PC-9 (cell line): ENCODE data around the gene TBC1D16. TPM values are rescaled to one million over a fixed set of nuclear protein-coding genes. Genes with fewer than 3 reads are reported as not detected.

Experiments used
- BruUV-seq: library from RNA; stranded (reverse); fragments of 400-500 nt; replicated peaks from 2 replicates; lab custom pipeline; 2021; lab: Mats Ljungman, UMichigan
- CTCF ChIA-PET: fragments of 300-600 bp; sonication (Branson Sonifier 250); formaldehyde crosslinking; loops from one replicate; lab custom pipeline; 2022; ENCODE audit warnings: antibody characterized with exemption; lab: Charles Lee
- POLR2A ChIA-PET: fragments of 300-600 bp; sonication (Branson Sonifier 250); formaldehyde crosslinking; loops from one replicate; lab custom pipeline; 2022; ENCODE audit warnings: antibody characterized with exemption; ENCODE audit not compliant: unreplicated experiment; lab: Charles Lee
- DNase-seq, 2 experiments: peaks; one replicate each; pipeline versions ENCODE4 v3.0.0 to v3.0.0-alpha.2; 2015 to 2022; ENCODE audit warnings: mixed read lengths in 1 of 2
- H2AFZ ChIP-seq: fragments of 200-600 bp; sonication (generic); 2 replicates; pipeline ENCODE4 v1.8.1; 2017; ENCODE audit warnings: antibody characterized with exemption
- H3F3A ChIP-seq: fragments of 200-600 bp; sonication (generic); 2 replicates; pipeline ENCODE4 v1.8.1; 2017; ENCODE audit warnings: antibody characterized with exemption, mild to moderate bottlenecking, low read depth; ENCODE audit not compliant: insufficient read depth
- H3K27ac ChIP-seq: fragments of 200-600 bp; sonication (generic); 2 replicates; pipeline ENCODE4 v1.6.1; 2016; ENCODE audit warnings: mixed run types
- H3K27me3 ChIP-seq: fragments of 200-600 bp; sonication (generic); 2 replicates; pipeline ENCODE4 v1.6.1; 2016; ENCODE audit warnings: low read depth, mixed run types; ENCODE audit not compliant: insufficient read depth
- H3K36me3 ChIP-seq: fragments of 200-600 bp; sonication (generic); 2 replicates; pipeline ENCODE4 v1.6.1; 2016; ENCODE audit warnings: low read depth, mixed run types
- H3K4me1 ChIP-seq: fragments of 200-600 bp; sonication (generic); replicated peaks from 2 replicates; pipeline ENCODE4 v1.6.1; 2016; ENCODE audit warnings: mixed run types; ENCODE audit not compliant: insufficient read depth
- H3K4me2 ChIP-seq: fragments of 200-600 bp; sonication (generic); 2 replicates; pipeline ENCODE4 v1.6.1; 2017; ENCODE audit warnings: mixed run types
- H3K4me3 ChIP-seq: fragments of 200-600 bp; sonication (generic); 2 replicates; pipeline ENCODE4 v1.6.1; 2016; ENCODE audit warnings: mixed run types
- H3K79me2 ChIP-seq: fragments of 200-600 bp; sonication (generic); 2 replicates; pipeline ENCODE4 v1.6.1; 2017; ENCODE audit warnings: low read depth, mixed run types
- H3K9me2 ChIP-seq: fragments of 200-600 bp; sonication (generic); 2 replicates; pipeline ENCODE4 v1.8.1; 2017; ENCODE audit warnings: mild to moderate bottlenecking; ENCODE audit not compliant: insufficient read depth
- H3K9me3 ChIP-seq: fragments of 200-600 bp; sonication (generic); 2 replicates; pipeline ENCODE4 v1.8.1; 2016; ENCODE audit warnings: low read depth; ENCODE audit not compliant: insufficient read depth
- H4K20me1 ChIP-seq: fragments of 200-600 bp; sonication (generic); 2 replicates; pipeline ENCODE4 v1.8.1; 2017; ENCODE audit not compliant: insufficient read depth
- CTCF ChIP-seq: fragments of 200-600 bp; sonication (generic); conservative IDR thresholded peaks from 2 replicates; pipeline ENCODE4 v1.6.1; 2017; ENCODE audit warnings: mixed run types, antibody characterized with exemption, mild to moderate bottlenecking, moderate library complexity
- EZH2 ChIP-seq: fragments of 200-600 bp; sonication (generic); IDR thresholded peaks from 2 replicates; pipeline ENCODE4 v1.8.0; 2017; ENCODE audit warnings: antibody characterized with exemption, low read depth
- intact Hi-C: fragments of 100-400 bp; cut with micrococcal nuclease; formaldehyde crosslinking; loops from one replicate; pipeline ENCODE4 v1.10.0; 2022; ENCODE audit not compliant: unreplicated experiment
- total RNA-seq: library from RNA; stranded (reverse); gene quantifications from 2 replicates; pipeline ENCODE4 v1.2.3, GENCODE V29; 2021

Gene TBC1D16
- total RNA-seq, 1 experiment from 2014 or later, result 41.7 TPM

GRCh38 chr17:80060644-80061043, 25.0 kb upstream of the TBC1D16 start:
- H3K4me3 ChIP-seq, result no peak overlapping the region
- DNase-seq, result no peak
- intact Hi-C loops, result no loop called here

GRCh38 chr17:80058311-80058955, 22.8 kb upstream of the TBC1D16 start:
- Histone ChIP-seq H3K4me1 (no peaks in the 10 kb centered on the region), H2AFZ (no peak overlapping the region), H3K9me3 (no peaks in the 10 kb centered on the region), H4K20me1 (no peaks in the 10 kb centered on the region), H3K36me3 (no peaks in the 10 kb centered on the region), H3F3A (no peaks in the 10 kb centered on the region), H3K79me2 (no peaks in the 10 kb centered on the region), H3K27ac (no peak overlapping the region), H3K4me2 (no peak overlapping the region), H3K27me3 (no peaks in the 10 kb centered on the region), H3K9me2 (no peaks in the 10 kb centered on the region), H3K4me3 (no peak overlapping the region)
- BruUV-seq, result no TSS peak
- intact Hi-C loops, result no loop called here
- TF ChIP-seq EZH2 (no peak), CTCF (no peak)
- POLR2A ChIA-PET, result no interaction called here
- no peak for DNase-seq
- CTCF ChIA-PET, result no interaction called here

More at GRCh38 chr17:80060644-80061043, 25.0 kb upstream of the TBC1D16 start:
- H3K36me3 ChIP-seq, result no peaks in the 10 kb centered on the region
- no peak overlapping the region for H3K27ac ChIP-seq
- no TSS peak for BruUV-seq
- H3K4me2 ChIP-seq, result no peak overlapping the region
- POLR2A ChIA-PET, result no interaction called here
- H3K9me2 ChIP-seq, result no peaks in the 10 kb centered on the region
- no peaks in the 10 kb centered on the region for H3K79me2 ChIP-seq
- H3F3A ChIP-seq, result no peaks in the 10 kb centered on the region
- H4K20me1 ChIP-seq, result no peaks in the 10 kb centered on the region
- H3K4me1 ChIP-seq, result no peaks in the 10 kb centered on the region
- no peak overlapping the region for H2AFZ ChIP-seq
- no peaks in the 10 kb centered on the region for H3K9me3 ChIP-seq
- no peaks in the 10 kb centered on the region for H3K27me3 ChIP-seq
- CTCF ChIA-PET, result no interaction called here
- TF ChIP-seq CTCF, result no peak
- TF ChIP-seq EZH2, result no peak

GRCh38 chr17:80055597-80055996, 19.9 kb upstream of the TBC1D16 start:
- H3K9me3 ChIP-seq, result no peaks in the 10 kb centered on the region
- POLR2A ChIA-PET, result no interaction called here
- DNase-seq, result no peak
- no peaks in the 10 kb centered on the region for H3F3A ChIP-seq
- H3K4me2 ChIP-seq, result no peak overlapping the region
- H3K27me3 ChIP-seq, result no peaks in the 10 kb centered on the region
- CTCF ChIA-PET, result interaction anchor here (0.7 kb wide), 1 partner anchor 14 kb away, joined by 3 read pairs; no protein-coding TSS in a partner anchor
- no peaks in the 10 kb centered on the region for H3K79me2 ChIP-seq
- H3K9me2 ChIP-seq, result no peaks in the 10 kb centered on the region
- intact Hi-C loops, result no loop called here
- H2AFZ ChIP-seq, result no peak overlapping the region
- no peaks in the 10 kb centered on the region for H3K4me1 ChIP-seq
- no peak overlapping the region for H3K4me3 ChIP-seq
- H3K36me3 ChIP-seq, result no peaks in the 10 kb centered on the region
- H4K20me1 ChIP-seq, result no peaks in the 10 kb centered on the region
- no peak for TF ChIP-seq EZH2
- TF ChIP-seq CTCF, result no peak
- BruUV-seq, result no TSS peak
- no peak overlapping the region for H3K27ac ChIP-seq
